GM18517 (cell line): ENCODE data around the gene RIMBP3B.
"Not testable (repeated sequence)": the region's sequence is repeated elsewhere in the genome, so short reads cannot be mapped to it uniquely, and the experiment has no call there.

Experiments
- ATAC-seq: cut with Tn5 transposase; IDR thresholded peaks from one replicate; pipeline ENCODE4 v1.9.1; 2021; ENCODE audit warnings: mild to moderate bottlenecking, moderate library complexity; ENCODE audit not compliant: unreplicated experiment

Gene RIMBP3B

GRCh38 chr22:21383701-21384467 is at the start of gene RIMBP3B:
TSS of gene RIMBP3B (plus strand) at chr22:21383751. CDS start at chr22:21383859, 108 bp downstream.
- not testable (repeated sequence) for ATAC-seq

- not testable (repeated sequence) for ATAC-seq
These were observed 26.0 kb upstream of the RIMBP3B start for GRCh38 chr22:21357527-21357926.

GRCh38 chr22:21360525-21360924 is 23.0 kb upstream of the RIMBP3B start:
- ATAC-seq = not testable (repeated sequence)

GRCh38 chr22:21362473-21362872 is 21.1 kb upstream of the RIMBP3B start:
- ATAC-seq = not testable (repeated sequence)

GRCh38 chr22:21363061-21363460 is 20.5 kb upstream of the RIMBP3B start:
- ATAC-seq = not testable (repeated sequence)

- ATAC-seq = not testable (repeated sequence)
These were observed 19.7 kb upstream of the RIMBP3B start for GRCh38 chr22:21363803-21364202.

GRCh38 chr22:21364362-21364761 is 19.2 kb upstream of the RIMBP3B start:
- ATAC-seq = not testable (repeated sequence)

- ATAC-seq = not testable (repeated sequence)
These were observed 18.2 kb upstream of the RIMBP3B start for GRCh38 chr22:21365337-21365736.

GRCh38 chr22:21368603-21369310 is 14.8 kb upstream of the RIMBP3B start:
- ATAC-seq = not testable (repeated sequence)

- not testable (repeated sequence) for ATAC-seq
These were observed 7.7 kb upstream of the RIMBP3B start for GRCh38 chr22:21375880-21376279.

- not testable (repeated sequence) for ATAC-seq
These were observed 1.2 kb downstream of the RIMBP3B start for GRCh38 chr22:21384468-21385357.

- not testable (repeated sequence) for ATAC-seq
These were observed 5.9 kb downstream of the RIMBP3B start for GRCh38 chr22:21389480-21389879.

- not testable (repeated sequence) for ATAC-seq
These were observed 6.5 kb downstream of the RIMBP3B start for GRCh38 chr22:21390013-21390412.

- ATAC-seq = not testable (repeated sequence)
These were observed 11.1 kb downstream of the RIMBP3B start for GRCh38 chr22:21394613-21395012.

- not testable (repeated sequence) for ATAC-seq
These were observed 17.8 kb downstream of the RIMBP3B start for GRCh38 chr22:21401197-21401969.

- ATAC-seq = not testable (repeated sequence)
These were observed 19.3 kb downstream of the RIMBP3B start for GRCh38 chr22:21402763-21403314.

GRCh38 chr22:21407139-21407538 is 23.6 kb downstream of the RIMBP3B start:
- not testable (repeated sequence) for ATAC-seq

- not testable (repeated sequence) for ATAC-seq
These were observed 24.2 kb downstream of the RIMBP3B start for GRCh38 chr22:21407792-21408191.

GRCh38 chr22:21416375-21416774 is 32.8 kb downstream of the RIMBP3B start:
- not testable (repeated sequence) for ATAC-seq
